Activated CD4-positive, alpha-beta memory T cell treated with anti-CD3 and anti-CD28 coated beads for 36 hours (primary cell): Measurements from ENCODE around the gene CCL15. TPM values are rescaled to one million over a fixed set of nuclear protein-coding genes. Genes with fewer than 3 reads are reported as not detected.

Experiments used
- CTCF ChIA-PET: fragments of 350-600 bp; sonication (Branson Sonifier 250); formaldehyde crosslinking; loops from one replicate; lab custom pipeline; 2021; ENCODE audit warnings: antibody characterized with exemption, inconsistent platforms; lab: Charles Lee
- POLR2A ChIA-PET: fragments of 350-600 bp; sonication (Branson Sonifier 250); formaldehyde crosslinking; loops from one replicate; lab custom pipeline; 2021; ENCODE audit warnings: antibody characterized with exemption; lab: Charles Lee
- DNase-seq: peaks from one replicate; pipeline ENCODE4 v3.0.0-alpha.2; 2020
- H3K27ac Mint-ChIP-seq: one replicate; pipeline ENCODE4 v1.8.0; 2021; ENCODE audit warnings: mixed read lengths
- H3K27me3 Mint-ChIP-seq: one replicate; pipeline ENCODE4 v1.8.0; 2021; ENCODE audit warnings: mixed read lengths
- H3K36me3 Mint-ChIP-seq: one replicate; pipeline ENCODE4 v1.8.0; 2021; ENCODE audit warnings: mixed read lengths
- H3K4me1 Mint-ChIP-seq: one replicate; pipeline ENCODE4 v1.8.0; 2021; ENCODE audit warnings: low read depth, mixed read lengths
- H3K4me3 Mint-ChIP-seq: one replicate; pipeline ENCODE4 v1.8.0; 2021; ENCODE audit warnings: mild to moderate bottlenecking, mixed read lengths
- H3K9me3 Mint-ChIP-seq: one replicate; pipeline ENCODE4 v1.8.0; 2021; ENCODE audit warnings: mixed read lengths
- intact Hi-C: fragments of 100-400 bp; cut with micrococcal nuclease; formaldehyde crosslinking; loops from one replicate; pipeline ENCODE4 v1.15.1; 2023
- total RNA-seq, 2 experiments: library from RNA; stranded (reverse); gene quantifications; one replicate each; pipeline ENCODE4 v1.2.3, GENCODE V29; 2021

Gene CCL15
- total RNA-seq, 2 experiments from 2014 or later: not detected

- POLR2A ChIA-PET: interaction anchor here (0.7 kb wide), 1 partner anchor 117 kb away, joined by 4 read pairs; no protein-coding TSS in a partner anchor
- Mint-ChIP-seq H3K36me3 (no peaks in the 10 kb centered on the region), H3K27ac (no peak overlapping the region), H3K27me3 (peaks cover 1% of the 10 kb centered on the region), H3K4me1 (no peaks in the 10 kb centered on the region), H3K4me3 (no peak overlapping the region), H3K9me3 (no peaks in the 10 kb centered on the region)
- peak; percentile 81 for DNase-seq
- intact Hi-C loops: loop anchor here (1.0 to 2.0 kb wide), 3 partner anchors 103 to 513 kb away; no protein-coding TSS in a partner anchor
- CTCF ChIA-PET: interaction anchor here (0.5 to 12.3 kb wide), 41 partner anchors 8 to 609 kb away, joined by 3 to 433 read pairs (median 4); partner anchors contain the start of genes CCL16 and RDM1
Observed at GRCh38 chr17:35969558-35970380, 31.6 kb downstream of the CCL15 start.

GRCh38 chr17:35968520-35969054 lies 32.8 kb downstream of the CCL15 start:
- Mint-ChIP-seq H3K27ac (no peak overlapping the region), H3K9me3 (no peaks in the 10 kb centered on the region), H3K36me3 (no peaks in the 10 kb centered on the region), H3K27me3 (peaks cover 1% of the 10 kb centered on the region), H3K4me3 (no peak overlapping the region), H3K4me1 (no peaks in the 10 kb centered on the region)
- intact Hi-C loops: loop anchor here (1.0 to 2.0 kb wide), 2 partner anchors 104 to 181 kb away; no protein-coding TSS in a partner anchor
- ChIA-PET POLR2A (interaction anchor here (0.7 kb wide), 1 partner anchor 118 kb away, joined by 4 read pairs; no protein-coding TSS in a partner anchor), CTCF (interaction anchor here (0.6 to 12.3 kb wide), 17 partner anchors 7 to 611 kb away, joined by 3 to 433 read pairs (median 4); partner anchors contain the start of gene CCL16)
- no peak for DNase-seq

DNA sequence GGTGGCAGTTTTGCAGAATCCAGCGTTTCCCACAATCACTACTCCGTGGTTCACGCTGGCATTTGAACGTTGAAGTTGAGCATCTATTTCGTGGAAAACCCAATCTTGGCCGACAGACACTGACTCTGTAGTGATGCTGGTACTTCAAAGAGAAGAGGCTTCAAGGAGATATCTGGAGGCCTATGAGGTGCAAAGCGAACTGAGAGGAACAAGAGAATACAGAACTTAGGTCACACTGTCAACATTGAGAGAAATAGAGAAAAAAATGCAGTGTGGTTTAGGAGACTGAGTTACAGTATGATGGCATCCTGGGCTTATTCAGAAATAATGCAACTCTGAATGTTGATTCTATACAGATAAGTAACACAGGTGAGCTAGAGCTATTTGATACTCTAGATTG lies 36.1 kb downstream of the CCL15 start:
- ChIA-PET POLR2A (no interaction called here), CTCF (interaction anchor here (1.0 to 12.3 kb wide), 5 partner anchors 11 to 182 kb away, joined by 3 to 433 read pairs (median 7); no protein-coding TSS in a partner anchor)
- Mint-ChIP-seq H3K36me3 (no peaks in the 10 kb centered on the region), H3K27me3 (peaks cover 1% of the 10 kb centered on the region), H3K9me3 (no peaks in the 10 kb centered on the region), H3K27ac (no peak overlapping the region), H3K4me3 (no peak overlapping the region), H3K4me1 (no peaks in the 10 kb centered on the region)
- intact Hi-C loops: no loop called here
- no peak for DNase-seq

- intact Hi-C loops: no loop called here
- Mint-ChIP-seq H3K27me3 (peaks cover 2% of the 10 kb centered on the region), H3K36me3 (no peaks in the 10 kb centered on the region), H3K9me3 (no peaks in the 10 kb centered on the region), H3K27ac (no peak overlapping the region), H3K4me1 (no peaks in the 10 kb centered on the region), H3K4me3 (no peak overlapping the region)
- DNase-seq: no peak
- CTCF ChIA-PET: interaction anchor here (0.9 to 1.4 kb wide), 4 partner anchors 12 to 185 kb away, joined by 3 to 5 read pairs (median 4); no protein-coding TSS in a partner anchor
- POLR2A ChIA-PET: no interaction called here
Observed at GRCh38 chr17:35963663-35964062, 37.7 kb downstream of the CCL15 start.

GRCh38 chr17:35953720-35954119 lies 47.6 kb downstream of the CCL15 start:
- POLR2A ChIA-PET: no interaction called here
- no peaks in the 10 kb centered on the region for H3K4me1 Mint-ChIP-seq
- intact Hi-C loops: no loop called here
- CTCF ChIA-PET: no interaction called here
- no peaks in the 10 kb centered on the region for H3K36me3 Mint-ChIP-seq
- no peak overlapping the region for H3K4me3 Mint-ChIP-seq
- H3K27me3 Mint-ChIP-seq: peaks cover 7% of the 10 kb centered on the region
- H3K9me3 Mint-ChIP-seq: no peaks in the 10 kb centered on the region
- no peak for DNase-seq
- no peak overlapping the region for H3K27ac Mint-ChIP-seq

DNA sequence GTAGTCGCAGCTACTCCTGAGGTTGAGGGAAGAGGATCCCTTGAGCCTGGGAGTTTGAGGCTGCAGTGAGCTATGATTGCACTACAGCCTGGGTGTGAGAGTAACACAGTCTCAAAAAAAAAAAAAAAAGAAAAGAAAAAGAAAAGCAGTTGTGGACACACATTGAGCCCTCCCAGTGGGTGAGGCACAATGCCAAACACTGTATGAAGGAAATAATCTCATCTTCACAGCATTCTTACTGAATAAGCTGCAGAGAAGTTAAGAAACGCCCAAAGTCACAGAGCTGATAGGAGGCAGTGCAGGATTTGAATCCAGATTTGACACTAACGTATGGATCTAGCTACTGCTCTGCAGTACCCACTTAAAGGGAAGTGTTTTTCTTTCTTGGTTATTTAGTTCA lies 52.0 kb downstream of the CCL15 start:
- intact Hi-C loops: no loop called here
- no peak for DNase-seq
- Mint-ChIP-seq H3K4me1 (no peaks in the 10 kb centered on the region), H3K27ac (no peak overlapping the region), H3K4me3 (no peak overlapping the region), H3K36me3 (no peaks in the 10 kb centered on the region), H3K9me3 (no peaks in the 10 kb centered on the region), H3K27me3 (peaks cover 2% of the 10 kb centered on the region)
- CTCF ChIA-PET: interaction anchor here (1.1 to 2.8 kb wide), 3 partner anchors 16 to 200 kb away, joined by 4 to 9 read pairs (median 7); no protein-coding TSS in a partner anchor
- POLR2A ChIA-PET: no interaction called here

- ChIA-PET CTCF (interaction anchor here (1.0 to 2.8 kb wide), 6 partner anchors 17 to 535 kb away, joined by 4 to 7 read pairs (median 6); partner anchors contain the start of gene RDM1), POLR2A (interaction anchor here (0.7 kb wide), 1 partner anchor 119 kb away, joined by 3 read pairs; no protein-coding TSS in a partner anchor)
- H3K36me3 Mint-ChIP-seq: no peaks in the 10 kb centered on the region
- H3K9me3 Mint-ChIP-seq: no peaks in the 10 kb centered on the region
- H3K4me1 Mint-ChIP-seq: no peaks in the 10 kb centered on the region
- DNase-seq: no peak
- no peak overlapping the region for H3K4me3 Mint-ChIP-seq
- H3K27ac Mint-ChIP-seq: no peak overlapping the region
- intact Hi-C loops: no loop called here
- H3K27me3 Mint-ChIP-seq: no peaks in the 10 kb centered on the region
Observed at GRCh38 chr17:35948092-35948491, 53.3 kb downstream of the CCL15 start.

Other genes starting within 250 kb of the CCL15 start
- not detected for gene GAS2L2, start 248.3 kb downstream of the CCL15 start, total RNA-seq
- not detected for gene C17orf50, start 240.7 kb downstream of the CCL15 start, total RNA-seq
- gene MMP28, start 205.9 kb downstream of the CCL15 start, total RNA-seq: not detected
- 100 to 1,000 TPM; 269 to 271 TPM for gene TAF15, start 192.1 kb downstream of the CCL15 start, total RNA-seq
- under 1 TPM; 0.24 to 0.27 TPM for gene HEATR9, start 132.7 kb downstream of the CCL15 start, total RNA-seq
- 100 to 1,000 TPM; 120 to 133 TPM for gene CCL5, start 121.2 kb downstream of the CCL15 start, total RNA-seq
- 10 to 100 TPM; 10.4 to 10.6 TPM for gene RDM1, start 70.8 kb downstream of the CCL15 start, total RNA-seq
- gene LYZL6, start 57.8 kb downstream of the CCL15 start, total RNA-seq: not detected
- gene CCL16, start 20.1 kb downstream of the CCL15 start, total RNA-seq: not detected
- not detected for gene CCL14, start 14.8 kb downstream of the CCL15 start, total RNA-seq
- gene CCL23, start 16.4 kb upstream of the CCL15 start, total RNA-seq: not detected
- under 1 TPM in 1 of 2 experiments, not detected in 1; 0.52 TPM for gene CCL18, start 62.7 kb upstream of the CCL15 start, total RNA-seq
- 100 to 1,000 TPM; 981 to 989 TPM for gene CCL3, start 88.6 kb upstream of the CCL15 start, total RNA-seq
- gene CCL4, start 102.3 kb upstream of the CCL15 start, total RNA-seq: 100 to 1,000 TPM; 917 to 966 TPM
- 1 to 10 TPM; 5.6 to 8.1 TPM for gene TBC1D3B, start 175.1 kb upstream of the CCL15 start, total RNA-seq
- gene CCL3L1, start 195.2 kb upstream of the CCL15 start, total RNA-seq: 10 to 100 TPM; 23.8 to 24.5 TPM
- 10 to 100 TPM; 48.9 to 58.6 TPM for gene CCL4L2, start 209.5 kb upstream of the CCL15 start, total RNA-seq